Head of caudate nucleus (tissue), 42 donors: ENCODE data around the gene IRF2BPL.
"Not testable (repeated sequence)": the region's sequence is repeated elsewhere in the genome, so short reads cannot be mapped to it uniquely, and the experiment has no call there.

ENCODE experiments used
- DNase-seq, 42 donors: peaks; one replicate each; pipeline versions ENCODE4 v3.0.0 to v3.0.0-alpha.2; 2020 to 2021; ENCODE audit warnings: mixed read lengths in 7 of 42
- intact Hi-C: fragments of 100-400 bp; cut with DNase I; formaldehyde crosslinking; loops from one replicate; pipeline ENCODE4 v1.15.0; 2022

The IRF2BPL gene

DNA sequence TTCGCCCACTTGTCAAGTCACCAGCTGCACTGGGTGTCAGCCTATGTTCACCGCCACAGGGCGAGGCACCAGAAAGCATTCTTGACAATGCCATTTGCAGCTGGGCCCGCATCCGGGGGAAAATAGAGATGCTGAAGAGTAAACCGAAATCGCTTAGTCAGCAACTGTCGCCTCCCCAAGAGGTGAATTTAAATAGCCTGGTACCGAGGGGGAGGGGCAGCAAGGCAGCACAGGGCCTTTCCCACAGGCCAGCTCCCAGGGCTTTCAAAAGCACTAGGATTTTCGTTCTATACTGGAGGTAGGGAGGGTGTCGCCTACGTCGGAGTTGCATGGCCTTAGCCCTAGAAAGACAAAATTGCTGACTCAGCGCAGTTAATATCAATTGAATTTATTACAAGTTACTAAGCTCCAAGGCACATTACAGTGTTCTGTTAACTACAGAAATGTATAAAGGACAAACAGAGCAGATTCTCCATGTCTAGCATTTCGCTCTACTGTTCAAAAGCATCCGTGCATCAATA, 4.3 kb downstream of the IRF2BPL start:
- peak in 21 of 42 donors; percentile 31 to 76 (median 53) for DNase-seq
- intact Hi-C loops, result loop anchor here (2.0 kb wide), 1 partner anchor 67 kb away; no protein-coding TSS in a partner anchor

GRCh38 chr14:77023001-77023996, 5.2 kb downstream of the IRF2BPL start:
- DNase-seq, result peak in 23 of 42 donors; percentile 34 to 77 (median 61)
- intact Hi-C loops, result no loop called here

GRCh38 chr14:77022236-77022852, 6.2 kb downstream of the IRF2BPL start:
- peak in 1 of 42 donors; percentile 45 for DNase-seq
- intact Hi-C loops, result no loop called here

DNA sequence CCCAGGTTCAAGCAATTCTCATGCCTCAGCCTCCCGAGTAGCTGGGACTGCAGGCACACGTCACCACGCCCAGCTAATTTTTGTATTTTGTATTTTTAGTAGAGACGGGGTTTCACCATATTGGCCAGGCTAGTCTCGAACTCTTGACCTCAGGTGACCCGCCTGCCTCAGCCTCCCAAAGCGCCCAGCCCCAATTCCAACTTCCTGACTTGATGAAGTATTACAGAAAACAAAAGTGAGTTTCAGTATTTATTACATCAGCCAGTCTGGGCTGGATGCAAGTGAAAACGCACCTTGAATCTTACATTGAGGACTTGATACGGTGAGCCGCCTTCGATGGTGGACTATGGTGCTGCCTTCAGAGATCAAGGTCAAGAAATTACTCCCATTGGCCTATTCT, 7.1 kb downstream of the IRF2BPL start:
- DNase-seq, intact Hi-C loops: not testable (repeated sequence)

GRCh38 chr14:77018785-77019184, 9.7 kb downstream of the IRF2BPL start:
- intact Hi-C loops, result no loop called here
- DNase-seq, result no peak

DNA sequence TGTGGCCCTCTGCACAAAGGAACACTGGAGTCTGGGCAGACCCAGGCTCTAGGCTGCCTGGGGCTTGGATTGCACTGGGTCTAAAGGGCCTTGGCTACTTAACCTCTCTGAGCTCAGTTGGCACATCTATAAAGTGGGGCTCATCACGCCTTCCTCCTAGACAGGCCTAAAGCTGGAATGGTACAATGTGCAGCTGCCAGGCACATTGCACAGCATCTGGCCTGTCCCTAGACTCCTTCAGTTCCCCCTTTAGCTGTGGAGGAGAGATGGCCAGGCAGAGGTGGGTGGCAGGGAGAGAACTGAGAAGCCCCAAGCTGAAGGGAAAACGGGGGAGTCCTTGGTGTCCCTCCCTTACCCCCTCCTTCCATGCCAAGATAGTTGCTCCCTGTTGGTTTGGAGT, 10.8 kb downstream of the IRF2BPL start:
- intact Hi-C loops, result no loop called here
- no peak for DNase-seq

DNA sequence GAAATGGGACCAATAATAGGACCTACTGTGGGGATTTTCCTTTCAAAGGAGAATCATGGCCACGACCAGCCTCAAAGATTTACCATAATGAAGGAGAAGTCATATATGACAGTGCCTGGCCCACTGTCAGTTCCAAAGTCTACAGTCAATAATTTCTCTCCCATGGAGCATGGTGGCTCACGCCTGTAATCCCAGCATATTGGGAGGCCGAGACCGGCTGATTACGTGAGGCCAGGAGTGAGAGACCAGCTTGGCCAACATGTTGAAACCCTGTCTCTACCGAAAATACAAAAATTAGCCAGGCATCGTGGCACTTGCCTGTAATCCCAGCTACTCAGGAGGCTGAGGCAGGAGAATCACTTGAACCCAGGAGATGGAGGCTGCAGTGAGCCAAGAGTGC, 13.8 kb downstream of the IRF2BPL start:
- DNase-seq, result no peak
- intact Hi-C loops, result no loop called here

GRCh38 chr14:77014004-77014604, 14.4 kb downstream of the IRF2BPL start:
- intact Hi-C loops, result no loop called here
- peak in 33 of 42 donors; percentile 14 to 83 (median 64) for DNase-seq

GRCh38 chr14:77012193-77012765, 16.2 kb downstream of the IRF2BPL start:
- DNase-seq, result no peak
- intact Hi-C loops, result no loop called here

- DNase-seq, result no peak
- intact Hi-C loops, result no loop called here
Measured at GRCh38 chr14:77011245-77011644, 17.3 kb downstream of the IRF2BPL start.

DNA sequence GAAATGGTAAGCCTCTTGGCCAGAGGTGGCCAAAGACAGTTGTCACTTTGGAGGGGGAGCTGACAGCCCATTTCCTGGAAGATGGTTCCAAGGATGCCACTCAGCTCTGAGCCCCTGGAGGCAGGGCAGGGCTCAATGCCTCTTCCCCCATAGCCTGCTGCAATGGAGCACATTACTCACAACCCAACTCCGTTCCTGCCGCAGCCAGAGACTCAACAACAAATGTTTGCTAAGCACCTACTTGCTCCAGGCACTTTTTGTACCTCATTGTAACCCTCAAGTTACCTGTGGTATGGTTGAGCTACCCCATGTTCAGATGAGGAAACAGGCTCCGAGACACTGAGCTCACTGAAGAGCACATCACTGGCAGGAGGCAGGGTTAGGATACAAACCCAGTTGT, 19.5 kb downstream of the IRF2BPL start:
- no peak for DNase-seq
- intact Hi-C loops, result no loop called here

- no peak for DNase-seq
- intact Hi-C loops, result no loop called here
Measured at GRCh38 chr14:77008541-77008940, 20.0 kb downstream of the IRF2BPL start.

GRCh38 chr14:77007975-77008421, 20.5 kb downstream of the IRF2BPL start:
- no peak for DNase-seq
- intact Hi-C loops, result no loop called here

DNA sequence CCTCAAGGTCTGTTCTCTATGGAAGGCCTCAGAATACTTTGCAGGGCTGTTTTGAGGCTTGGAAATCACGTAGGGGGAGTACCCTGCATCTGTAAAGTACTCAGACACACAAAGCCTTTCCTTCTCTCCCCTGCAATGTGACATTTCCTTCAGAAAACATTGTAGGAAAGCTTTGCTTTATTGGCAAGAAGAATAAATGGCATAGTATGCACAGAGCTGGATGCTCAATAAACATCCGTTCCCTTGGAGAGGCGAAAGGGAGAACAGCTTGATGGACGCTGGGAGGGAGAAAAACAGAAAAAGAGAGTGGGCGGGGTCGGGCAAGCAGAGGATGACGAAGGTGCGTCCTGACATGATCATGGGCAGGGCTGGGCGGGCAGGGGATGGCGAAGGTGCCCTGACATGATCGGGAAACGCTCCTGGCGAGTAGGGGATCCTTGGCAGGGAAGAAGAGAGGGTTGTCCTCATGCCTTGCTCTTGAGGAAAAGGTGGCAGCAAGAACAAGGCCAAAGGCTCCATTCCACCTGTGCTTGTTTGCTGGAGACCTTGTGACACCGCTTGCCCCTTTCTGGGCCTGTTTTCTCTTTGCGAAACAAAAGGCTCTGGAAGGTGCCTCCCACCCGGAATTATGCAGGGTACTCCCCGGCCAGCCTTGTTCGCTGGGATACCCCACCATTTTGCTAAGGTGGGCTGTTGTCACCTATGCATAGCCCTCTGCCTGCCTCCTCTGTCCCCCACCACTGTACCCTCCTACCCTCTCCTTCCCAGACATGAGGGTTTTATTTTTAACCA, 21.1 kb downstream of the IRF2BPL start:
- intact Hi-C loops, result no loop called here
- no peak for DNase-seq

GRCh38 chr14:77006132-77006531, 22.4 kb downstream of the IRF2BPL start:
- DNase-seq, result no peak
- intact Hi-C loops, result no loop called here

DNA sequence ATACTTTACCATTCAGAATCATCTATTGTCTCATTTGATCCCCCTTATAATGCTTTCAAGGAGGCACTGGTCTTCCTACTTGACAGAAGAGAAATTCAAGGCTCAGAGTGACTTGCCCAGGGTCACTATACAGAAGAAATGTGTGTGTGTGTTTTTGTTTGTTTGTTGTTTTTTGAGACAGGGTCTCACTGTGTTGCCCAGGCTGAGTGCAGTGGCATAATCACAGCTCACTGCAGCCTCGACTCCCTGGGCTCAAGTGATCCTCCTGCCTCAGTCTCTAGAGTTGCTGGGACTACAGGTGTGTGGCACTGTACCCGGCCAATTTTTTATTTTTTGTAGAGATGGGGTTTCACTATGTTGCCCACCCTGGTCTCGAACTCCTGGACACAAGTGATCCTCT, 22.9 kb downstream of the IRF2BPL start:
- DNase-seq, result no peak
- intact Hi-C loops, result no loop called here

DNA sequence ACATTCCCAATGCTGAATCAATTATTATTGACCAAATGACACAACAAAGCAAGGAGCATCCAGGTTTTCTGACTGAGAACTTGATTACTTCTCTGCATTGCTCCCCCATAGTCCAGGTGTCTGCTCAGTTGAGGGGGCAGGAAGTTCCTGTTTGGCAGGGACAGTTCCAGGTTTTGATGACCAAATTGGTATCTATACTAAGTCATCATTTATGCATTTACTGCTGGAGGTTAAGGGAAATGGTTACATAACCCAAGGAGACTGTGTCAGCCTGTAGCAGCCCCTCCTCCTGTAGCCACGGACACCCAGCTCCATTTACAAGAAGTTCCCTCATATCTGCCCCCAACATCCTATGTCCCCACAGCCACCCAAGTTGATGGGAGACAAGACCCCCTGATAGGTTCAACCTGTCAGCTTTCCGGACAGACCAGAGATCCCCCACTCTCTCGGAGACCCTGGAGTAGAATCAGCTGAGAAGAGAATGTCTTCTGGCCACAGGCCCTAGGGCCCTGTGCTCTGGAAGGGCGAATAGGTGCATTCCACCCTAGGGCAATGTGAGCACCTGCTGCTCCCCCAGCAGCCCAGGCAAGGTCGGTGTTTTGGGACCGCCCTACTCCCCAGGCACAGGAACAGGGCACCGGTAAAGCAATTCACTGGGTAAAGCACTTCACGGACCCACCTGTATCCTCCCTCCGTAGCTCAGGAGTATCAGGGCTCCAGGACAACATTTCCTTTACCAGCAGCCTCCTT, 23.6 kb downstream of the IRF2BPL start:
- DNase-seq, result no peak
- intact Hi-C loops, result no loop called here
